SK-N-SH treated with all-trans-retinoic acid at 6 μM for 48 hours (cell line): Measurements from ENCODE around the gene FOXA2.

ENCODE experiments used
- ATAC-seq: fragments of 200-7000 bp; cut with Tn5 transposase; 3 replicates; pipeline ENCODE4 v1.9.1; 2020; ENCODE audit warnings: mild to moderate bottlenecking, moderate library complexity
- ARNTL ChIP-seq: fragments of 450-650 bp; formaldehyde crosslinking; IDR thresholded peaks from 2 replicates; pipeline ENCODE4 v1.5.0; 2020; ENCODE audit warnings: low read depth, mild to moderate bottlenecking, moderate library complexity, borderline replicate concordance
- BACH2 ChIP-seq: fragments of 250-450 bp; sonication (Bioruptor Pico); IDR thresholded peaks from 2 replicates; pipeline ENCODE4 v1.9.0; 2021; ENCODE audit warnings: mild to moderate bottlenecking, borderline replicate concordance
- CSDC2 ChIP-seq: fragments of 250-450 bp; sonication (Bioruptor Pico); IDR thresholded peaks from 2 replicates; pipeline ENCODE4 v1.5.0; 2020; ENCODE audit warnings: mild to moderate bottlenecking, moderate library complexity
- CSRNP3 ChIP-seq: fragments of 250-450 bp; sonication (Bioruptor Pico); IDR thresholded peaks from 2 replicates; pipeline ENCODE4 v1.5.1; 2021; ENCODE audit warnings: mild to moderate bottlenecking, moderate library complexity
- ESRRG ChIP-seq: fragments of 250-450 bp; sonication (Bioruptor Pico); IDR thresholded peaks from 2 replicates; pipeline ENCODE4 v1.6.1; 2021; ENCODE audit warnings: mild to moderate bottlenecking
- GLIS3 ChIP-seq: fragments of 250-450 bp; sonication (Bioruptor Pico); IDR thresholded peaks from 2 replicates; pipeline ENCODE4 v1.5.0; 2020; ENCODE audit warnings: mild to moderate bottlenecking, moderate library complexity
- OSR1 ChIP-seq: fragments of 250-450 bp; sonication (Bioruptor Pico); IDR thresholded peaks from 2 replicates; pipeline ENCODE4 v1.8.0; 2022; ENCODE audit warnings: moderate library complexity, mild to moderate bottlenecking, inconsistent platforms
- PATZ1 ChIP-seq: fragments of 250-450 bp; sonication (Bioruptor Pico); IDR thresholded peaks from 2 replicates; pipeline ENCODE4 v1.8.0; 2020; ENCODE audit warnings: mild to moderate bottlenecking, moderate library complexity, borderline replicate concordance
- PPARA ChIP-seq: fragments of 250-450 bp; sonication (Bioruptor Pico); IDR thresholded peaks from 2 replicates; pipeline ENCODE4 v1.5.0; 2020; ENCODE audit warnings: mild to moderate bottlenecking, borderline replicate concordance
- RARB ChIP-seq: fragments of 250-450 bp; sonication (Bioruptor Pico); IDR thresholded peaks from 2 replicates; pipeline ENCODE4 v1.8.0; 2021; ENCODE audit warnings: mild to moderate bottlenecking, moderate library complexity
- SNAI2 ChIP-seq: fragments of 250-450 bp; sonication (Bioruptor Pico); IDR thresholded peaks from 2 replicates; pipeline ENCODE4 v1.5.0; 2020; ENCODE audit warnings: mild to moderate bottlenecking, moderate library complexity
- TCF4 ChIP-seq: fragments of 250-450 bp; sonication (Bioruptor Pico); IDR thresholded peaks from 2 replicates; pipeline ENCODE4 v1.8.0; 2021; ENCODE audit warnings: mild to moderate bottlenecking, moderate library complexity, borderline replicate concordance
- TOX ChIP-seq: fragments of 250-450 bp; sonication (Bioruptor Pico); IDR thresholded peaks from 2 replicates; pipeline ENCODE4 v1.8.0; 2021; ENCODE audit warnings: mild to moderate bottlenecking, moderate library complexity, borderline replicate concordance
- TSHZ2 ChIP-seq: fragments of 250-450 bp; sonication (Bioruptor Pico); IDR thresholded peaks from 2 replicates; pipeline ENCODE4 v1.5.0; 2020; ENCODE audit warnings: mild to moderate bottlenecking, moderate library complexity
- ZC3H10 ChIP-seq: fragments of 250-450 bp; sonication (Bioruptor Pico); IDR thresholded peaks from 2 replicates; pipeline ENCODE4 v1.5.1; 2021; ENCODE audit warnings: mild to moderate bottlenecking, moderate library complexity
- ZFP3 ChIP-seq: fragments of 250-450 bp; sonication (Bioruptor Pico); IDR thresholded peaks from 2 replicates; pipeline ENCODE4 v1.5.0; 2020; ENCODE audit warnings: mild to moderate bottlenecking, moderate library complexity
- ZFP30 ChIP-seq: fragments of 450-650 bp; formaldehyde crosslinking; IDR thresholded peaks from 2 replicates; pipeline ENCODE4 v1.5.0; 2022; ENCODE audit warnings: mild to moderate bottlenecking, moderate library complexity
- ZNF565 ChIP-seq: fragments of 450-650 bp; formaldehyde crosslinking; conservative IDR thresholded peaks from 2 replicates; pipeline ENCODE4 v1.5.0; 2020; ENCODE audit warnings: low read depth, mild to moderate bottlenecking, moderate library complexity
- ZNF70 ChIP-seq: fragments of 450-650 bp; formaldehyde crosslinking; IDR thresholded peaks from 2 replicates; pipeline ENCODE4 v1.5.0; 2020; ENCODE audit warnings: mild to moderate bottlenecking, moderate library complexity
- ZNF8 ChIP-seq: fragments of 450-650 bp; formaldehyde crosslinking; IDR thresholded peaks from 2 replicates; pipeline ENCODE4 v1.5.0; 2020; ENCODE audit warnings: mild to moderate bottlenecking, moderate library complexity
- TF ChIP-seq, protein P1 (sequence below): fragments of 250-450 bp; sonication (Bioruptor Pico); IDR thresholded peaks from 2 replicates; pipeline ENCODE4 v1.5.1; 2020; ENCODE audit warnings: low read depth, mild to moderate bottlenecking, moderate library complexity

FOXA2 gene

GRCh38 chr20:22611636-22612035 is 27.3 kb upstream of the FOXA2 start:
- TF ChIP-seq ZC3H10 (CRISPR knock-in tag): no peak
- no peak for TF ChIP-seq PPARA (CRISPR knock-in tag)
- TF ChIP-seq ZFP30: no peak
- TF ChIP-seq PATZ1: no peak
- no peak for TF ChIP-seq CSDC2 (CRISPR knock-in tag)
- TF ChIP-seq CSRNP3: no peak
- TF ChIP-seq ZNF70 (CRISPR knock-in tag): no peak
- no peak for ATAC-seq

DNA sequence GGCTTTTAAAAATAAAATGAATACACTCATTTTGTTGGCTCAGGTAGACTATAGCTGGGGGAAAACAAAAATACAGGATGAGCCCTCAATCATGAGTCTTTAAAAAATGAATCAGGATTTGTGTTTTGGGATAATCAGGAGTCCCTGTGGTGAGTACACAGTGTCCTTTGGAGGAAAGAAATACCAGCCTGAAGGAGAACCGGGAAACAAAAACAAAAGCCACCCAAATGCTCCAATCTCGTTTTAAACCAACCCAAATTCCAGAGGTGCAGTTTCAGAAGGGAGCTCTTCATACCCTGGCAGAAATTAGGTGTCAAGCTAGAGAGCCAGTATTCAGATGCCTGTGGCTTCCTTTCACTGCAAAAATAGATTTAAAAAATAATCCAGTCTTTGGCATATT is 23.3 kb upstream of the FOXA2 start:
- no peak for TF ChIP-seq ESRRG (CRISPR knock-in tag)
- TF ChIP-seq TOX (CRISPR knock-in tag): no peak
- no peak for TF ChIP-seq RARB
- TF ChIP-seq, protein P1, sequence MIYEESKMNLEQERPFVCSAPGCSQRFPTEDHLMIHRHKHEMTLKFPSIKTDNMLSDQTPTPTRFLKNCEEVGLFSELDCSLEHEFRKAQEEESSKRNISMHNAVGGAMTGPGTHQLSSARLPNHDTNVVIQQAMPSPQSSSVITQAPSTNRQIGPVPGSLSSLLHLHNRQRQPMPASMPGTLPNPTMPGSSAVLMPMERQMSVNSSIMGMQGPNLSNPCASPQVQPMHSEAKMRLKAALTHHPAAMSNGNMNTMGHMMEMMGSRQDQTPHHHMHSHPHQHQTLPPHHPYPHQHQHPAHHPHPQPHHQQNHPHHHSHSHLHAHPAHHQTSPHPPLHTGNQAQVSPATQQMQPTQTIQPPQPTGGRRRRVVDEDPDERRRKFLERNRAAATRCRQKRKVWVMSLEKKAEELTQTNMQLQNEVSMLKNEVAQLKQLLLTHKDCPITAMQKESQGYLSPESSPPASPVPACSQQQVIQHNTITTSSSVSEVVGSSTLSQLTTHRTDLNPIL (CRISPR knock-in tag): no peak
- no peak for TF ChIP-seq BACH2 (CRISPR knock-in tag)
- no peak for TF ChIP-seq GLIS3 (CRISPR knock-in tag)
- TF ChIP-seq ZNF565 (CRISPR knock-in tag): no peak
- TF ChIP-seq ZFP3 (CRISPR knock-in tag): no peak
- TF ChIP-seq PPARA (CRISPR knock-in tag): no peak
- TF ChIP-seq OSR1 (CRISPR knock-in tag): no peak
- TF ChIP-seq ZNF8 (CRISPR knock-in tag): no peak
- TF ChIP-seq ARNTL (CRISPR knock-in tag): no peak
- no peak for TF ChIP-seq ZNF70 (CRISPR knock-in tag)
- TF ChIP-seq TSHZ2 (CRISPR knock-in tag): no peak
- no peak for TF ChIP-seq CSRNP3
- TF ChIP-seq TCF4 (CRISPR knock-in tag): no peak
- no peak for TF ChIP-seq ZC3H10 (CRISPR knock-in tag)
- TF ChIP-seq ZFP30: no peak
- no peak for TF ChIP-seq SNAI2

DNA sequence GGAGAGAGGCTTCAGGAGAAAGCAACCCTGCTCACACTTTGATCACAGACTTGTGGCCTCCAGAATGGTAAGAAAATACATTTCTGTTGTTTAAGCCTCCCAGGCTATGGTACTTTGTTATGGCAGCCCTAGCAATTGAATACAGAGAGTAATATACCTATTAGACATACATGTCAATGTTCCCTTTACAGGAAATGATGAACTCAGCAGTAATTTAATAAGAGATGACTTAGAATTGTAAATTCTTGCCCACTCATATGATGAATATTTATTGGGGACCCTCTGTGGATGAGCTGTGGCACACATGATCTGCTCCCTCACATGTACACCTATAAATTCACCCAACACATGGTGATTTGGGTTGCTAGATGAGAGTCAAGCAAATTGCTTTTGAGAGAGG is 20.4 kb upstream of the FOXA2 start:
- TF ChIP-seq RARB: no peak
- no peak for TF ChIP-seq CSDC2 (CRISPR knock-in tag)
- no peak for TF ChIP-seq ZNF565 (CRISPR knock-in tag)
- TF ChIP-seq ESRRG (CRISPR knock-in tag): no peak
- no peak for TF ChIP-seq CSRNP3
- TF ChIP-seq GLIS3 (CRISPR knock-in tag): no peak
- no peak for TF ChIP-seq SNAI2
- TF ChIP-seq TOX (CRISPR knock-in tag): no peak
- TF ChIP-seq PATZ1: no peak
- ATAC-seq: no peak

More for the DNA sequence above, 23.3 kb upstream of the FOXA2 start:
- no peak for ATAC-seq
